ENCODE data around the gene GNPAT.

DNA sequence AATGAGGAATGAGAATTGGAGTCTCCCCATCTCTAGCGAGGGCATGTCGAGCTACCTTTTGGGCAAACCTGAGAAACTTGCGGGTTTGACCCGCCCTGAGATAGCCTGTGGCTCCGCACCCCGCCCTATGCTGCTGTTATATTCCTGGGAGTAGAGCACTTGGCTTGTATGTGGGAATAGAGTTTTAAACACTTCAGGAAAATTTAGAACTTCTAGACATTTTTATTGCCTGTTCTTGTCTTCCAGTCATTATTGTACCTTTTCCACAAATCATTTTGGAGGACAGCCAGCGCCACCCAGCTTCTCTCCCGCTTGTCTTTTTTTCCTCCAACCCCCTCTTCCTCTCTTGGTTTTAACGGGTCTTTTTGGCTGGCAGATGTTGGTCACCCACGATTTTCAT, 738 bp downstream of the GNPAT start:
- TF ChIP-seq, protein P1, sequence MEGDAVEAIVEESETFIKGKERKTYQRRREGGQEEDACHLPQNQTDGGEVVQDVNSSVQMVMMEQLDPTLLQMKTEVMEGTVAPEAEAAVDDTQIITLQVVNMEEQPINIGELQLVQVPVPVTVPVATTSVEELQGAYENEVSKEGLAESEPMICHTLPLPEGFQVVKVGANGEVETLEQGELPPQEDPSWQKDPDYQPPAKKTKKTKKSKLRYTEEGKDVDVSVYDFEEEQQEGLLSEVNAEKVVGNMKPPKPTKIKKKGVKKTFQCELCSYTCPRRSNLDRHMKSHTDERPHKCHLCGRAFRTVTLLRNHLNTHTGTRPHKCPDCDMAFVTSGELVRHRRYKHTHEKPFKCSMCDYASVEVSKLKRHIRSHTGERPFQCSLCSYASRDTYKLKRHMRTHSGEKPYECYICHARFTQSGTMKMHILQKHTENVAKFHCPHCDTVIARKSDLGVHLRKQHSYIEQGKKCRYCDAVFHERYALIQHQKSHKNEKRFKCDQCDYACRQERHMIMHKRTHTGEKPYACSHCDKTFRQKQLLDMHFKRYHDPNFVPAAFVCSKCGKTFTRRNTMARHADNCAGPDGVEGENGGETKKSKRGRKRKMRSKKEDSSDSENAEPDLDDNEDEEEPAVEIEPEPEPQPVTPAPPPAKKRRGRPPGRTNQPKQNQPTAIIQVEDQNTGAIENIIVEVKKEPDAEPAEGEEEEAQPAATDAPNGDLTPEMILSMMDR (IDR thresholded peaks at IDR 0.05): no peak
- TF ChIP-seq ZFX (IDR thresholded peaks at IDR 0.05; ENCODE audit: borderline replicate concordance): no peak
